ENCODE measurements around the gene PPARD. TPM values are rescaled to one million over a fixed set of nuclear protein-coding genes. Genes with fewer than 3 reads are reported as not detected.
A peak's percentile ranks its signal among the peaks of the same experiment; 100 is the strongest.

The PPARD gene
- total and polyA plus RNA-seq, 4 experiments from 2014 or later = 2.6 to 38.7 (median 24.0) TPM

DNA sequence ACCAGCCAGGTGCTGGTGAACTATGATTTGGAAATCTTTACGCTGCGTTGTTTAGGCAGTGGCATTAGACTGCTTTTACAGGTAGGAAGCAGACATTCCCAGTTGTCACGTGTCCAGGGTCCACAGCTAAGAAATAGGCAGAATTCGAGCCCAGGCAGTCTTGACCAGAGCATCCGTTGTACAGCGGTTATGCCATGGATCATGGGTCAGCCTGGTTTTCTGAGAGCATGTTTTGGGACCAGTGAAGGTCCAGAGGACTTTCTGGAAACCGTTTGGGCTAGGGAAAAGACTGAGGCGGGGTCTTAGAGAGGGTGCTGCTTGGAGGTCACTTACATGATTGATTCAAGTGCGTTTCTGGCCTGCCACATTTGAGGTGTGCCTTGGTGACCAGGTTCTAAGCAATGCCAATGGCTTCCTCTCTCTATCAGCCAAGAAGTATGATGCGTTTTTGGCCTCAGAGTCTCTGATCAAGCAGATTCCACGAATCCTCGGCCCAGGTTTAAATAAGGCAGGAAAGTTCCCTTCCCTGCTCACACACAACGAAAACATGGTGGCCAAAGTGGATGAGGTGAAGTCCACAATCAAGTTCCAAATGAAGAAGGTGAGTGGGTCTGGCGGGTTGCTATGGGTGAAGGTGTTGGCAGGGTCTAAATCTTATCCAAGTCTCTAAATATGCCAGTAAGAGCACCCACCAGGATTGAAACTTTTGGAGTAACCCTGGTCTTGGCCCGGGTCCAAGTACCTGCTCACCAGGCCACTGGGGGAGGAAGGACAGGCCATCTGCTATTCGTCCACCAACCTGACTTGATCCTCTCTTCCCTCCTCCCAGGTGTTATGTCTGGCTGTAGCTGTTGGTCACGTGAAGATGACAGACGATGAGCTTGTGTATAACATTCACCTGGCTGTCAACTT, 127.6 kb downstream of the PPARD start:
- peak in 2 of 5 donors; percentile 20 to 30 for DNase-seq
- H3K36me3 ChIP-seq (ENCODE audit: insufficient read depth, low read length) = peaks cover 16% of the 10 kb centered on the region
- H3K9me3 ChIP-seq (ENCODE audit: control insufficient read depth in 1 of 2, low read length in 2 of 2) = no peaks in the 10 kb centered on the region
- no peaks in the 10 kb centered on the region for H3K9me3 Mint-ChIP-seq
- peaks cover 28 to 53% (median 40%) of the 10 kb centered on the region in 4 donors for H3K4me1 Mint-ChIP-seq
- intact Hi-C loops (cut with micrococcal nuclease) = loop anchor here (2.0 kb wide), 1 partner anchor 263 kb away; no protein-coding TSS in a partner anchor
- H3K27ac ChIP-seq (ENCODE audit: low read depth, low read length) = peak overlapping the region; percentile 74
- H3K27me3 Mint-ChIP-seq = no peaks in the 10 kb centered on the region
- peak overlapping the region; percentile 67 to 100 for H3K4me3 ChIP-seq (ENCODE audit: low read length in 2 of 2)
- H3K4me1 ChIP-seq (ENCODE audit: insufficient read depth, low read length) = peaks cover 40% of the 10 kb centered on the region
- peak overlapping the region; percentile 94 to 99 (median 98) for H3K4me3 Mint-ChIP-seq
- H3K36me3 Mint-ChIP-seq = peaks cover 31 to 49% of the 10 kb centered on the region in 2 donors
- POLR2A ChIA-PET (ENCODE audit: partially characterized antibody) = interaction anchor here (0.8 to 7.8 kb wide), 13 partner anchors 11 to 266 kb away, joined by 3 to 107 read pairs (median 6); partner anchors contain the start of genes ARMC12, DEF6, FANCE and PPARD
- peak overlapping the region; percentile 93 to 98 (median 97) for H3K27ac Mint-ChIP-seq
- H3K27me3 ChIP-seq (ENCODE audit: insufficient read depth, low read length) = no peaks in the 10 kb centered on the region
- CTCF ChIA-PET (ENCODE audit: partially characterized antibody) = interaction anchor here (1.0 to 6.6 kb wide), 6 partner anchors 17 to 173 kb away, joined by 3 to 89 read pairs (median 32); partner anchors contain the start of genes DEF6, FANCE and PPARD

DNA sequence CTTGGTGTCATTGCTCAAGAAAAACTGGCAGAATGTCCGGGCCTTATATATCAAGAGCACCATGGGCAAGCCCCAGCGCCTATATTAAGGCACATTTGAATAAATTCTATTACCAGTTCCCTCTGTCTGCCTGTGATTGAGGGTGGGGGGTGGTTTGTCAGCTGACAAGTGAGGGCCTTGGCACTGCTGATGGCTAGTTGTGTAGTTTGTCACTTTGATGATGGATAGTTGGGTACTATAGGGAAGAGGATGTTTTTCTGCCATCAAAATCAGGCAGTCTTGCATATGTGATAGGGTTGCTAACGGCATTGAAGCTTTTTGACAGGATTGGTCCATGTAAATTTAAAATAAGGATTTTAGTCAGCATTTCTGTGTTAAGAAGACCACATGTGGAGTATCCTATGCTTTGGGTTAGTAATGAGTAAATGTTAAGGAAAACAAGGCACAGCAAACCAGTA, 128.3 kb downstream of the PPARD start:
- Histone ChIP-seq H3K27ac (ENCODE audit: low read depth, low read length) (peak overlapping the region; percentile 74), H3K36me3 (ENCODE audit: insufficient read depth, low read length) (peaks cover 16% of the 10 kb centered on the region), H3K9me3 (ENCODE audit: control insufficient read depth in 1 of 2, low read length in 2 of 2) (no peaks in the 10 kb centered on the region), H3K4me3 (ENCODE audit: low read length in 2 of 2) (peak overlapping the region in 1 of 2 donors; percentile 67), H3K4me1 (ENCODE audit: insufficient read depth, low read length) (peaks cover 40% of the 10 kb centered on the region), H3K27me3 (ENCODE audit: insufficient read depth, low read length) (no peaks in the 10 kb centered on the region)
- peak overlapping the region; percentile 93 to 98 (median 97) for H3K27ac Mint-ChIP-seq
- DNase-seq = peak in 1 of 5 donors; percentile 27
- POLR2A ChIA-PET (ENCODE audit: partially characterized antibody) = interaction anchor here (0.8 to 7.8 kb wide), 9 partner anchors 10 to 265 kb away, joined by 3 to 107 read pairs (median 6); partner anchors contain the start of genes ARMC12, FANCE and TEAD3
- H3K4me1 Mint-ChIP-seq = peaks cover 28 to 53% (median 40%) of the 10 kb centered on the region in 4 donors
- no peaks in the 10 kb centered on the region for H3K27me3 Mint-ChIP-seq
- H3K4me3 Mint-ChIP-seq = peak overlapping the region; percentile 94 to 99 (median 98)
- no peaks in the 10 kb centered on the region for H3K9me3 Mint-ChIP-seq
- peaks cover 31 to 49% of the 10 kb centered on the region in 2 donors for H3K36me3 Mint-ChIP-seq
- intact Hi-C loops (cut with micrococcal nuclease) = no loop called here
- CTCF ChIA-PET (ENCODE audit: partially characterized antibody) = interaction anchor here (1.1 to 6.6 kb wide), 6 partner anchors 17 to 266 kb away, joined by 3 to 57 read pairs (median 4); partner anchors contain the start of genes ARMC12 and DEF6

DNA sequence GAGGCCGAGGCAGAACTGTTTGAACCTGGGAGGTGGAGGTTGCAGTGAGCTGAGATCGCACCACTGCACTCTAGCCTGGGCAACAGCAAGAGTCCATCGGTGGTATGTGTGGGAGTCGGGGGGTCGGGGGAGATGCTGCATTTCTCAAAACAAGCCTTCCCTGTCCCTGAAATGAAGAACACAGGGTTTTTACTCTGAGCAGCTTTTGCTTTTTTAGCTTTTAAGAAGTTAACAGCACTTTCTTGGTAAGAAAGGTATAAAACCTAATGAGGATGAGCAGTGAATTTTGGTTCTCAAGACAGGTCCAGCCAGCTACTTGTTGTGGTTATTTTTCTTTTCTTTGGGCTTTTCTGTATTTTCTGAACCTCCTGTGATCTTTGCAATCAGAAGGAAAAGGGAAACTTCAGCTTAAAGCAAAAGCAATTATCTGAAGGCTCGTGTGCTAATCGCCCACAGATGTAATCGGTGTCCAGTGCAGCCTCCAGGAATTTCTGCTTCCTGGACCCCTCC, 129.5 kb downstream of the PPARD start:
- intact Hi-C loops (cut with micrococcal nuclease) = no loop called here
- H3K4me3 Mint-ChIP-seq = peak overlapping the region in 4 of 8 donors; percentile 7 to 66 (median 38)
- H3K27ac ChIP-seq (ENCODE audit: low read depth, low read length) = no peak overlapping the region

DNA sequence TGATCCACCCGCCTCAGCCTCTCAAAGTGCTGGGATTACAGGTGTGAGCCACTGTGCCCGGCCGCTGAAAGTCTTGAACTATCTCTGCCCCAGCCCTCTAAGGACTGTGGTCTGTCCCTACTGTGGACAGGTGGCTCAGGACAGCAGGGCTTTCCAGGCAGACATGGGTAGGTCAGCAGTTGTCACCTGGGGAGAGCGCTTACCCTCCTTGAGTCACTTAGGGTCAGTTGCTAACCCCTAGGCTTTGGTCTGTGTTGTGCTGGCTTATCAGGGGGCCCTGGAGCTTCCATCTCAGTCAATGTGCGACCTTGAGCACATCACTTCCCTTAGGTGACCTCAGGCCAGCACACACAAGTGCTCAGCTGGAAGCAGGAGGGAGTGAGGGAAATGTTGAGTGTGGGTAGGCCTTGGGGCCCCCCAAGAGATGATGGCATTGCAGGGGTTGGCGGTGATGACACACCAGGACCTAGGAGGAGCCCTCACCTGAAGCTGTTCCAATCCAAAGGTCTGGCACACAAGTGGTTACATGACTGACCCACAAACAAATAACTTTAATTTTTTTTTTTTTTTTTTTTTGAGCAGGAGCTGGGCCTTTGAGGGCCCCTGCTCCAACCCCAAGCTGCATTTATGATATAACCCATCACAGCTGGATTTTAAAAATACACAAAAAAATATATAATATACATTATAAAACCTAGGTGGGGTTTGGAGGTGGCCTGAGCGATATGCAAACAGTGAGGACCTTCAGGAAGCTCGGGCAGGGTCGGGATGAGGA, 130.9 kb downstream of the PPARD start:
- Mint-ChIP-seq H3K9me3 (no peaks in the 10 kb centered on the region), H3K27me3 (no peaks in the 10 kb centered on the region), H3K27ac (peak overlapping the region in 4 of 7 donors; percentile 18 to 61 (median 32)), H3K4me3 (no peak overlapping the region), H3K36me3 (peaks cover 31 to 39% of the 10 kb centered on the region in 2 donors), H3K4me1 (peaks cover 23 to 42% (median 30%) of the 10 kb centered on the region in 4 donors)
- Histone ChIP-seq H3K27me3 (ENCODE audit: insufficient read depth, low read length) (no peaks in the 10 kb centered on the region), H3K4me3 (ENCODE audit: low read length in 2 of 2) (no peak overlapping the region), H3K9me3 (ENCODE audit: control insufficient read depth in 1 of 2, low read length in 2 of 2) (no peaks in the 10 kb centered on the region), H3K4me1 (ENCODE audit: insufficient read depth, low read length) (peaks cover 32% of the 10 kb centered on the region), H3K27ac (ENCODE audit: low read depth, low read length) (no peak overlapping the region), H3K36me3 (ENCODE audit: insufficient read depth, low read length) (peaks cover 16% of the 10 kb centered on the region)
- ChIA-PET CTCF (ENCODE audit: partially characterized antibody) (interaction anchor here (0.9 to 1.4 kb wide), 3 partner anchors 21 to 143 kb away, joined by 3 read pairs; partner anchors contain the start of gene FANCE), POLR2A (ENCODE audit: partially characterized antibody) (interaction anchor here (0.7 to 1.4 kb wide), 2 partner anchors 19 to 24 kb away, joined by 3 to 5 read pairs; partner anchors contain the start of gene TEAD3)
- intact Hi-C loops (cut with micrococcal nuclease) = no loop called here
- peak in 1 of 5 donors; percentile 3 for DNase-seq

More for the DNA sequence above, 129.5 kb downstream of the PPARD start:
- peaks cover 16% of the 10 kb centered on the region for H3K36me3 ChIP-seq (ENCODE audit: insufficient read depth, low read length)
- Mint-ChIP-seq H3K27me3 (no peaks in the 10 kb centered on the region), H3K9me3 (no peaks in the 10 kb centered on the region), H3K27ac (peak overlapping the region; percentile 52 to 98 (median 82)), H3K36me3 (peaks cover 31 to 47% of the 10 kb centered on the region in 2 donors), H3K4me1 (peaks cover 28 to 53% (median 40%) of the 10 kb centered on the region in 4 donors)
- no peaks in the 10 kb centered on the region for H3K9me3 ChIP-seq (ENCODE audit: control insufficient read depth in 1 of 2, low read length in 2 of 2)
- ChIA-PET POLR2A (ENCODE audit: partially characterized antibody) (interaction anchor here (1.0 to 7.8 kb wide), 12 partner anchors 9 to 264 kb away, joined by 3 to 107 read pairs (median 4); partner anchors contain the start of genes ARMC12, FANCE, PPARD and TEAD3), CTCF (ENCODE audit: partially characterized antibody) (interaction anchor here (0.7 to 6.6 kb wide), 10 partner anchors 15 to 265 kb away, joined by 3 to 57 read pairs (median 4); partner anchors contain the start of genes ARMC12, DEF6 and PPARD)
- H3K4me1 ChIP-seq (ENCODE audit: insufficient read depth, low read length) = peaks cover 40% of the 10 kb centered on the region
- no peak for DNase-seq
- H3K27me3 ChIP-seq (ENCODE audit: insufficient read depth, low read length) = no peaks in the 10 kb centered on the region
- no peak overlapping the region for H3K4me3 ChIP-seq (ENCODE audit: low read length in 2 of 2)

DNA sequence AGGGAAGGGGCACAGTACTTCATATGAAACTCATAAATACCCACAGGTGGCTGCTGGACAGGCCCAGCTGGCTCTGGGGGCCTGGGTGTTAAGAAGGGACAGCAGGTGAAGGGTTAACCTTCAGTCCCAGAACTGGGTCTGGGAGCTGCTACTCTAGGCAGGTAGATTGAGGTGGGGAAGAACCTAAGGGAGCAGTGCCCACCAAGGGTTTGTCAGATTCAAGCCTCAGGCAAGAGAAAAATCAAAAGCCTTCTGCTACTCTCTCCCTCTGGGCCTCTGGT, 131.4 kb downstream of the PPARD start:
- Mint-ChIP-seq H3K4me3 (no peak overlapping the region), H3K27me3 (no peaks in the 10 kb centered on the region), H3K36me3 (peaks cover 31 to 35% of the 10 kb centered on the region in 2 donors), H3K4me1 (peaks cover 23 to 37% (median 30%) of the 10 kb centered on the region in 4 donors), H3K9me3 (no peaks in the 10 kb centered on the region), H3K27ac (peak overlapping the region in 3 of 7 donors; percentile 18 to 61 (median 42))
- Histone ChIP-seq H3K27me3 (ENCODE audit: insufficient read depth, low read length) (no peaks in the 10 kb centered on the region), H3K4me1 (ENCODE audit: insufficient read depth, low read length) (peaks cover 32% of the 10 kb centered on the region), H3K27ac (ENCODE audit: low read depth, low read length) (no peak overlapping the region), H3K9me3 (ENCODE audit: control insufficient read depth in 1 of 2, low read length in 2 of 2) (no peaks in the 10 kb centered on the region), H3K4me3 (ENCODE audit: low read length in 2 of 2) (no peak overlapping the region), H3K36me3 (ENCODE audit: insufficient read depth, low read length) (peaks cover 16% of the 10 kb centered on the region)
- intact Hi-C loops (cut with micrococcal nuclease) = no loop called here
- CTCF ChIA-PET (ENCODE audit: partially characterized antibody) = interaction anchor here (0.9 to 1.4 kb wide), 3 partner anchors 22 to 143 kb away, joined by 3 read pairs; partner anchors contain the start of gene FANCE
- POLR2A ChIA-PET (ENCODE audit: partially characterized antibody) = interaction anchor here (0.7 to 1.4 kb wide), 2 partner anchors 18 to 23 kb away, joined by 3 to 5 read pairs; partner anchors contain the start of gene TEAD3
- DNase-seq = peak in 1 of 5 donors; percentile 25
